ENCODE data around the gene WDR26.
"Not testable (repeated sequence)": the region's sequence is repeated elsewhere in the genome, so short reads cannot be mapped to it uniquely, and the experiment has no call there.

Gene WDR26

GRCh38 chr1:224433701-224434672 is 610 bp downstream of the WDR26 start:
- no peak for DNase-seq

- no peak for DNase-seq
Observed at GRCh38 chr1:224433041-224433691, 1.4 kb downstream of the WDR26 start.

- no peak for DNase-seq
Observed at GRCh38 chr1:224432672-224433040, 1.9 kb downstream of the WDR26 start.

- no peak for DNase-seq
Observed at GRCh38 chr1:224432146-224432545, 2.5 kb downstream of the WDR26 start.

GRCh38 chr1:224431726-224432125 is 2.9 kb downstream of the WDR26 start:
- DNase-seq, result no peak

GRCh38 chr1:224430511-224431113 is 4.0 kb downstream of the WDR26 start:
- peak; percentile 49 to 53 for DNase-seq

- no peak for DNase-seq
Observed at GRCh38 chr1:224429616-224430326, 4.8 kb downstream of the WDR26 start.

GRCh38 chr1:224428713-224429112 is 5.9 kb downstream of the WDR26 start:
- not testable (repeated sequence) for DNase-seq

- no peak for DNase-seq
Observed at GRCh38 chr1:224427346-224427745, 7.3 kb downstream of the WDR26 start.

GRCh38 chr1:224426869-224427268 is 7.7 kb downstream of the WDR26 start:
- not testable (repeated sequence) for DNase-seq

- DNase-seq, result no peak
Observed at GRCh38 chr1:224425279-224425884, 9.2 kb downstream of the WDR26 start.

GRCh38 chr1:224420106-224420505 is 14.5 kb downstream of the WDR26 start:
- DNase-seq, result no peak

- DNase-seq, result no peak
Observed at GRCh38 chr1:224411766-224412165, 22.8 kb downstream of the WDR26 start.

- DNase-seq, result no peak
Observed at GRCh38 chr1:224408294-224408590, 26.4 kb downstream of the WDR26 start.

GRCh38 chr1:224407571-224408293 is 26.9 kb downstream of the WDR26 start:
- no peak for DNase-seq

- DNase-seq, result no peak
Observed at GRCh38 chr1:224406216-224406615, 28.4 kb downstream of the WDR26 start.

- DNase-seq, result no peak
Observed at GRCh38 chr1:224405604-224405970, 29.0 kb downstream of the WDR26 start.

GRCh38 chr1:224404916-224405603 is 29.5 kb downstream of the WDR26 start:
- DNase-seq, result no peak

- no peak for DNase-seq
Observed at GRCh38 chr1:224402472-224403036, 32.0 kb downstream of the WDR26 start.

- DNase-seq, result no peak
Observed at GRCh38 chr1:224399887-224400286, 34.7 kb downstream of the WDR26 start.

- DNase-seq, result no peak
Observed at GRCh38 chr1:224393294-224393693, 41.3 kb downstream of the WDR26 start.

Data from AML-193 (cell line).